HCT116 (cell line): ENCODE results near the gene SEMA4D.

Experiments
- EGR1 ChIP-seq: IDR thresholded peaks from 2 replicates; pipeline ENCODE4 v1.6.1; 2012; ENCODE audit warnings: low read depth
- EZH2 ChIP-seq: fragments of 200-600 bp; sonication (generic); IDR thresholded peaks from 2 replicates; pipeline ENCODE4 v1.6.1; 2017; ENCODE audit warnings: antibody characterized with exemption, mixed run types
- EZH2phosphoT487 ChIP-seq: fragments of 200-600 bp; IDR thresholded peaks from 2 replicates; pipeline ENCODE4 v1.6.1; 2018; ENCODE audit warnings: antibody characterized with exemption, borderline replicate concordance
- POLR2A ChIP-seq: IDR thresholded peaks from 2 replicates; pipeline ENCODE4 v1.7.0; 2011; ENCODE audit warnings: borderline replicate concordance; ENCODE audit not compliant: insufficient read depth, insufficient read length; ENCODE audit errors: extremely low read depth
- POLR2AphosphoS5 ChIP-seq: IDR thresholded peaks from 2 replicates; pipeline ENCODE4 v1.6.1; 2011; ENCODE audit warnings: mild to moderate bottlenecking, low read depth, low read length, moderate library complexity
- RAD21 ChIP-seq: IDR thresholded peaks from 2 replicates; pipeline ENCODE4 v1.6.1; 2012; ENCODE audit warnings: low read depth, mild to moderate bottlenecking
- SP1 ChIP-seq: IDR thresholded peaks from 2 replicates; pipeline ENCODE4 v1.6.1; 2012; ENCODE audit warnings: low read depth
- TCF7L2 ChIP-seq: IDR thresholded peaks from 2 replicates; pipeline ENCODE4 v1.7.0; 2011; ENCODE audit warnings: borderline replicate concordance, inconsistent platforms; ENCODE audit not compliant: insufficient read depth, insufficient read length; ENCODE audit errors: extremely low read depth
- ZFX ChIP-seq: fragments of 450-650 bp; IDR thresholded peaks from 2 replicates; pipeline ENCODE4 v1.6.1; 2017
- TF ChIP-seq, protein P1 (sequence below), 3 experiments: fragments of 200-600 bp in 1 of 3; sonication (generic) in 1 of 3; IDR thresholded peaks in 2 of 3; conservative IDR thresholded peaks in 1 of 3; 2 replicates each; pipeline ENCODE4 v1.5.1; 2012 to 2017; ENCODE audit warnings: low read depth in 2 of 3, low read length in 2 of 3, antibody characterized with exemption in 1 of 3, borderline replicate concordance in 1 of 3, control low read depth in 1 of 3, mild to moderate bottlenecking in 1 of 3, mixed read lengths in 1 of 3, mixed run types in 1 of 3, moderate library complexity in 1 of 3; ENCODE audit not compliant: insufficient read depth in 1 of 3
- TF ChIP-seq, protein P2 (sequence below): IDR thresholded peaks from 2 replicates; pipeline ENCODE4 v1.6.1; 2012
- TF ChIP-seq, protein P3 (sequence below): IDR thresholded peaks from 2 replicates; pipeline ENCODE4 v1.6.1; 2011; ENCODE audit warnings: mild to moderate bottlenecking, low read length, moderate library complexity; ENCODE audit not compliant: insufficient replicate concordance; ENCODE audit errors: extremely low read depth
- TF ChIP-seq, protein P4 (sequence below): IDR thresholded peaks from 2 replicates; pipeline ENCODE4 v1.6.1; 2012

DNA sequence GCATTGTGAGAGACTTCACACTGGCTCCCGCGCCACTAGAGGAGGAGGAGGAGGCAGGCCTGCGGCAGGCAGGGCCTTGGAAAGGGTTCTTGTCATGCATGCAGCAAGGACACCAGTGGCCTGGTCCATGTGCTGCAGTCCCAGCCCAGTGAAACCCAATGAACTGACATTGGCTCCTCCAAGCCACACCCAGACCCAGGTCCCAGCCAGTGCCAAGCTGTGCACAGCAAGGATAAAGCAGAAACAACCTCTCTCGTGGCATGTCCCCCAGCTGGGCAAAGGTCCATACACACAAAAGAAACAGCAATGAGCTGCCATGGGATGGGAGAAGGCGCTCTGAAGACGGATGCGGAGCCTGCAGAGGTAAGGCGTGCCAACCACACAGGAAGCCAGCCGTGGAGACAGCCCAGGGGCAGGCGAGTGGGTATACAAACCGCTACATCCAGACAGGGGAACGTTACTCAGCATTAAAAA is 89.2 kb downstream of the SEMA4D start:
- TF ChIP-seq, protein P1, sequence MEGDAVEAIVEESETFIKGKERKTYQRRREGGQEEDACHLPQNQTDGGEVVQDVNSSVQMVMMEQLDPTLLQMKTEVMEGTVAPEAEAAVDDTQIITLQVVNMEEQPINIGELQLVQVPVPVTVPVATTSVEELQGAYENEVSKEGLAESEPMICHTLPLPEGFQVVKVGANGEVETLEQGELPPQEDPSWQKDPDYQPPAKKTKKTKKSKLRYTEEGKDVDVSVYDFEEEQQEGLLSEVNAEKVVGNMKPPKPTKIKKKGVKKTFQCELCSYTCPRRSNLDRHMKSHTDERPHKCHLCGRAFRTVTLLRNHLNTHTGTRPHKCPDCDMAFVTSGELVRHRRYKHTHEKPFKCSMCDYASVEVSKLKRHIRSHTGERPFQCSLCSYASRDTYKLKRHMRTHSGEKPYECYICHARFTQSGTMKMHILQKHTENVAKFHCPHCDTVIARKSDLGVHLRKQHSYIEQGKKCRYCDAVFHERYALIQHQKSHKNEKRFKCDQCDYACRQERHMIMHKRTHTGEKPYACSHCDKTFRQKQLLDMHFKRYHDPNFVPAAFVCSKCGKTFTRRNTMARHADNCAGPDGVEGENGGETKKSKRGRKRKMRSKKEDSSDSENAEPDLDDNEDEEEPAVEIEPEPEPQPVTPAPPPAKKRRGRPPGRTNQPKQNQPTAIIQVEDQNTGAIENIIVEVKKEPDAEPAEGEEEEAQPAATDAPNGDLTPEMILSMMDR (IDR thresholded peaks at IDR 0.05 in 2 of 3, conservative IDR thresholded peaks at IDR 0.05 in 1 of 3; ENCODE audit: borderline replicate concordance in 1 of 3, insufficient read depth in 1 of 3, low read depth in 2 of 3, low read length in 2 of 3): no peak
- TF ChIP-seq POLR2A: no peak
- TF ChIP-seq RAD21: no peak
- TF ChIP-seq SP1: no peak
- TF ChIP-seq ZFX: no peak
- TF ChIP-seq POLR2AphosphoS5: no peak
- TF ChIP-seq, protein P2, sequence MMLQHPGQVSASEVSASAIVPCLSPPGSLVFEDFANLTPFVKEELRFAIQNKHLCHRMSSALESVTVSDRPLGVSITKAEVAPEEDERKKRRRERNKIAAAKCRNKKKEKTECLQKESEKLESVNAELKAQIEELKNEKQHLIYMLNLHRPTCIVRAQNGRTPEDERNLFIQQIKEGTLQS: no peak
- TF ChIP-seq TCF7L2: no peak
- TF ChIP-seq, protein P3, sequence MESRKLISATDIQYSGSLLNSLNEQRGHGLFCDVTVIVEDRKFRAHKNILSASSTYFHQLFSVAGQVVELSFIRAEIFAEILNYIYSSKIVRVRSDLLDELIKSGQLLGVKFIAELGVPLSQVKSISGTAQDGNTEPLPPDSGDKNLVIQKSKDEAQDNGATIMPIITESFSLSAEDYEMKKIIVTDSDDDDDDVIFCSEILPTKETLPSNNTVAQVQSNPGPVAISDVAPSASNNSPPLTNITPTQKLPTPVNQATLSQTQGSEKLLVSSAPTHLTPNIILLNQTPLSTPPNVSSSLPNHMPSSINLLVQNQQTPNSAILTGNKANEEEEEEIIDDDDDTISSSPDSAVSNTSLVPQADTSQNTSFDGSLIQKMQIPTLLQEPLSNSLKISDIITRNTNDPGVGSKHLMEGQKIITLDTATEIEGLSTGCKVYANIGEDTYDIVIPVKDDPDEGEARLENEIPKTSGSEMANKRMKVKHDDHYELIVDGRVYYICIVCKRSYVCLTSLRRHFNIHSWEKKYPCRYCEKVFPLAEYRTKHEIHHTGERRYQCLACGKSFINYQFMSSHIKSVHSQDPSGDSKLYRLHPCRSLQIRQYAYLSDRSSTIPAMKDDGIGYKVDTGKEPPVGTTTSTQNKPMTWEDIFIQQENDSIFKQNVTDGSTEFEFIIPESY: no peak
- no peak for TF ChIP-seq EZH2phosphoT487
- TF ChIP-seq EGR1: no peak
- no peak for TF ChIP-seq EZH2
- TF ChIP-seq, protein P4, sequence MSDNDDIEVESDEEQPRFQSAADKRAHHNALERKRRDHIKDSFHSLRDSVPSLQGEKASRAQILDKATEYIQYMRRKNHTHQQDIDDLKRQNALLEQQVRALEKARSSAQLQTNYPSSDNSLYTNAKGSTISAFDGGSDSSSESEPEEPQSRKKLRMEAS: no peak
